ENCODE results near the gene PCID2. TPM values are rescaled to one million over a fixed set of nuclear protein-coding genes. Genes with fewer than 3 reads are reported as not detected.
A peak's percentile ranks its signal among the peaks of the same experiment; 100 is the strongest.

PCID2 gene
- total RNA-seq, 1 donor from 2014 or later = 47.9 TPM

DNA sequence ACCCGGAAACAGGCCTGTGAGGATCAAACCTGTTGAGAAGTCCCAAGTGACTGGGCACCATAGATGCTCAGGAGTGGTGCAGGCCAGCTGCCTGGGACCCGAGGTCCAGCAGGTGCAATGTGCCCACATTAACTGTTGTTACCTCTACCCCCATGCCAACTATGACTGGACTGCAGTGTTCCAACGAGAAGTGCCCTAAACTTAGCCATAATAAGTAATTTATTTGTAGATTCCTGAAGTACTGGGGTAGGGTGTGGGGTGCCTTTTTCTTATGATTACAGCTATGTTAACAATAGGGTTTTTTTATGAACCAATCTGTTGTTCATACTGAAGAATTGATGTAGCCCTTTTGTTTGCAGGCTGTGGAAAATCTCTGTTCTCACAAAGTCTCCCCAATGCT lies 10.1 kb upstream of the PCID2 start:
- no peak for DNase-seq (ENCODE audit: extremely low spot score, unreplicated experiment)
- TF ChIP-seq, protein P1, sequence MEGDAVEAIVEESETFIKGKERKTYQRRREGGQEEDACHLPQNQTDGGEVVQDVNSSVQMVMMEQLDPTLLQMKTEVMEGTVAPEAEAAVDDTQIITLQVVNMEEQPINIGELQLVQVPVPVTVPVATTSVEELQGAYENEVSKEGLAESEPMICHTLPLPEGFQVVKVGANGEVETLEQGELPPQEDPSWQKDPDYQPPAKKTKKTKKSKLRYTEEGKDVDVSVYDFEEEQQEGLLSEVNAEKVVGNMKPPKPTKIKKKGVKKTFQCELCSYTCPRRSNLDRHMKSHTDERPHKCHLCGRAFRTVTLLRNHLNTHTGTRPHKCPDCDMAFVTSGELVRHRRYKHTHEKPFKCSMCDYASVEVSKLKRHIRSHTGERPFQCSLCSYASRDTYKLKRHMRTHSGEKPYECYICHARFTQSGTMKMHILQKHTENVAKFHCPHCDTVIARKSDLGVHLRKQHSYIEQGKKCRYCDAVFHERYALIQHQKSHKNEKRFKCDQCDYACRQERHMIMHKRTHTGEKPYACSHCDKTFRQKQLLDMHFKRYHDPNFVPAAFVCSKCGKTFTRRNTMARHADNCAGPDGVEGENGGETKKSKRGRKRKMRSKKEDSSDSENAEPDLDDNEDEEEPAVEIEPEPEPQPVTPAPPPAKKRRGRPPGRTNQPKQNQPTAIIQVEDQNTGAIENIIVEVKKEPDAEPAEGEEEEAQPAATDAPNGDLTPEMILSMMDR (IDR thresholded peaks at IDR 0.05) = no peak
- H3K9me3 Mint-ChIP-seq (ENCODE audit: unreplicated experiment) = no peaks in the 10 kb centered on the region
- no peak overlapping the region for H3K4me3 Mint-ChIP-seq (ENCODE audit: unreplicated experiment)
- no peaks in the 10 kb centered on the region for H3K27me3 Mint-ChIP-seq (ENCODE audit: unreplicated experiment)
- peaks cover 17% of the 10 kb centered on the region for H3K36me3 Mint-ChIP-seq (ENCODE audit: unreplicated experiment)
- H3K27ac Mint-ChIP-seq (ENCODE audit: unreplicated experiment) = no peak overlapping the region
- peaks cover 12% of the 10 kb centered on the region for H3K4me1 Mint-ChIP-seq (ENCODE audit: unreplicated experiment)

DNA sequence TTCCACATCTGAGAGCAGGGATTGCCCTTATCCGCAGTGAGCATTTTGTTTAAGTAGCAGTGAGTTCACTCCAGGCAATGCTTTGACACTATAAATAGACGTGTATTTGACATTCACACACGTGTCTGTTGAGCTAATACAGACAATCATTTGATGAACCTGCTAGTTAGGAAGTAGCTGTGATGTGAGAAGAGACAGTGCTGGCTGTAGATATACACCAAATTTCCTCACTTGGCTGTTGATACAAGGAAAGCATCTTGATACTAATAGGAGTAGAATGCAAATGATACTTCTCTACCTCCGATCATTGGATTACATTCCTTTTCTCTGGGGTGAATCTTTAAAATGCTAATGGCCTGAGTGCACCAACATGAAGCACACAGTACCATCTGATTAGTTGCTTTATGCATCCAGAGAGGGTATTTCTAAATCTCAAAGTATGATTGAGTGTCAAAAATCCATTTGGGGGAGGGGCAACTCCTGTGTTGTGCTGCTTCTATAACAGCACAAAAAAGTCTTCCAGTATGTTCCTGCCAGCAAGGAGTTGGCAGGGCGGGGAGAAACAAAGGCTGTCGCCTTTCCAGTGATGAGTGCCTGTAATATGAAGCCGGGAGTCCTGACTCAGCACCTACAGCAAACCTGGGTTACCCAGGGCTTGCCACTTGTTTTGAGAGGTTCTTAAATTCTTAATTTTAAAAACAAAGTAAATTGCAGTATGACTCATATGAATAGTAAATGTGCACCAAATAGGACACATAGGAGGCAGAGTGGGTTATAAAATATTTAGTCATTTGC lies 8.0 kb upstream of the PCID2 start:
- no peak overlapping the region for H3K27ac Mint-ChIP-seq (ENCODE audit: unreplicated experiment)
- peaks cover 12% of the 10 kb centered on the region for H3K36me3 Mint-ChIP-seq (ENCODE audit: unreplicated experiment)
- no peaks in the 10 kb centered on the region for H3K27me3 Mint-ChIP-seq (ENCODE audit: unreplicated experiment)
- DNase-seq (ENCODE audit: extremely low spot score, unreplicated experiment) = peak; percentile 66
- peak overlapping the region; percentile 8 for H3K4me3 Mint-ChIP-seq (ENCODE audit: unreplicated experiment)
- H3K9me3 Mint-ChIP-seq (ENCODE audit: unreplicated experiment) = no peaks in the 10 kb centered on the region
- peaks cover 24% of the 10 kb centered on the region for H3K4me1 Mint-ChIP-seq (ENCODE audit: unreplicated experiment)
- TF ChIP-seq, protein P1 (IDR thresholded peaks at IDR 0.05) = no peak

DNA sequence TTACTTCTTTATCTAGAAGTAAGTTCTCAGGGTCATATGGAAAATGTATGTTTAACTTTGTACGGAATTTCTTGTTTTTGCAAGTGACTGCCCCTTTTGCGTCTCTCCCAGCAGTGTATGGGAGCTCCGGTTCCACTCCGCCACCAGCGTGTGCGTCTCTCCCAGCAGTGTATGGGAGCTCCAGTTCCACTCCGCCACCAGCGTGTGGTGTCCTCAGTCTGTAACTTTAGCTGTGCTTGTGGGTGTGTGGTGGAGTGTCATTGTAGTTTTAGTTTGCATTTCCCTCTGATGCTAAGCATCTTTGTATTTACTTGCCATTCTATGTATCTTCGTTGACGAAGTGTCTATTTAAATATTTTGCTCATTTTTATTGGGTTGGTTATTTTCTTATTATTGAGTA lies 3.3 kb upstream of the PCID2 start:
- Mint-ChIP-seq H3K27me3 (ENCODE audit: unreplicated experiment) (no peaks in the 10 kb centered on the region), H3K36me3 (ENCODE audit: unreplicated experiment) (peaks cover 11% of the 10 kb centered on the region), H3K4me3 (ENCODE audit: unreplicated experiment) (peak overlapping the region; percentile 50), H3K9me3 (ENCODE audit: unreplicated experiment) (no peaks in the 10 kb centered on the region), H3K4me1 (ENCODE audit: unreplicated experiment) (peaks cover 38% of the 10 kb centered on the region), H3K27ac (ENCODE audit: unreplicated experiment) (no peak overlapping the region)
- TF ChIP-seq, protein P1 (IDR thresholded peaks at IDR 0.05) = peak; percentile 29
- peak; percentile 67 for DNase-seq (ENCODE audit: extremely low spot score, unreplicated experiment)

DNA sequence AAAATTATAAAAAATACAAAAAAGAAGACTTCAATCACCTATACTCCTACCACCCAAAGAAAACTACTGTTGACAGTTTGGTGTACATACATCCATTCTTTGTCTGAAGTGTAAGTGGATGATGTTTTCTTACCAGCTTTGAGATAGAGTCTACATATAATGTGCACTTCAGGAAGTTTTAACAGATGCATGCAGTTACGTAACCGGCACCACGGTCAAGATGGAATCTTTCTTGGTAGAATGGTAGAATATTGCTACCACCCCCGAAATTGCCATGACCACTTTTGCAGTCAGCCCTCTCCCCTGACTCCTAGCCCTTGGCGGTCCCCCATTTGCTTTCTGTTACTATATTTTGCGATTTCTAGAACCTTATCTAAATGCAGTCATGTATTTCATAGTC lies 2.4 kb upstream of the PCID2 start:
- TF ChIP-seq, protein P1 (IDR thresholded peaks at IDR 0.05) = no peak
- Mint-ChIP-seq H3K9me3 (ENCODE audit: unreplicated experiment) (no peaks in the 10 kb centered on the region), H3K27ac (ENCODE audit: unreplicated experiment) (no peak overlapping the region), H3K4me1 (ENCODE audit: unreplicated experiment) (peaks cover 46% of the 10 kb centered on the region), H3K27me3 (ENCODE audit: unreplicated experiment) (no peaks in the 10 kb centered on the region), H3K4me3 (ENCODE audit: unreplicated experiment) (peak overlapping the region; percentile 78), H3K36me3 (ENCODE audit: unreplicated experiment) (peaks cover 12% of the 10 kb centered on the region)
- peak; percentile 10 for DNase-seq (ENCODE audit: extremely low spot score, unreplicated experiment)

DNA sequence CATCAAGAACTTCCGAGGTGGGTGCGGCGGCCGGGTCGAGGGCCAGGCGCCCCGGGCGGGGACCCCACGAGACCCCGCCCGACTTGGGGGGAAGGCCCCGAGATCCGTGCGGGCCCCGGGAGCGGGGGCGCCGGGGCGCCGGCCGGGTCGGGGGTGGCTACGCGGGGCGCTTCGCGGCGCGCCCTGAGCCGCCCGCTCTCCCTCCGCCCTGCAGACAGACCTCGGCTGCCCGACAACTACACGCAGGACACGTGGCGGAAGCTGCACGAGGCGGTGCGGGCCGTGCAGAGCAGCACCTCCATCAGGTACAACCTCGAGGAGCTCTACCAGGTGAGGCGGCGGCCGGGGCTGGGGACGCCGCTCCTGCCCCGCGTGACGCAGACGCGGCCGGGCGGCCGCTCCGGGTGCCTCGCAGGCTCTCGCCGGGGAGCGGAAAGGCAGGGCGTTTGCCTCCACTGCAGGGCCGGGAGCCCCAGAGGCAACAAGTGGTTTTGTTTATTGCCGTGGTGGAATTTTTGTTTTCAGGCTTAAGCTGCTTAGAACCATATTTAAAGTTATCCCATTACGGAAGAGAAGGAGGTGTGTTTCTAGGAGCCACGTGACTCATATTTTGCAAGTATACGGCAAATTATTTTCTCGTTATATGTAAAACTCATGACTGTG lies 1.4 kb upstream of the PCID2 start:
- Mint-ChIP-seq H3K27me3 (ENCODE audit: unreplicated experiment) (no peaks in the 10 kb centered on the region), H3K27ac (ENCODE audit: unreplicated experiment) (peak overlapping the region; percentile 73)

More for the DNA sequence above, 1.4 kb upstream of the PCID2 start:
- H3K36me3 Mint-ChIP-seq (ENCODE audit: unreplicated experiment) = peaks cover 16% of the 10 kb centered on the region
- H3K4me3 Mint-ChIP-seq (ENCODE audit: unreplicated experiment) = peak overlapping the region; percentile 78
- H3K4me1 Mint-ChIP-seq (ENCODE audit: unreplicated experiment) = peaks cover 56% of the 10 kb centered on the region
- no peaks in the 10 kb centered on the region for H3K9me3 Mint-ChIP-seq (ENCODE audit: unreplicated experiment)
- TF ChIP-seq, protein P1 (IDR thresholded peaks at IDR 0.05) = peak; percentile 9
- DNase-seq (ENCODE audit: extremely low spot score, unreplicated experiment) = peak; percentile 82

Measured in osteocyte (in vitro differentiated cells).